G401 (cell line): ENCODE data around the gene EVC. TPM values are rescaled to one million over a fixed set of nuclear protein-coding genes. Genes with fewer than 3 reads are reported as not detected.
"Not testable (repeated sequence)": the region's sequence is repeated elsewhere in the genome, so short reads cannot be mapped to it uniquely, and the experiment has no call there.

Experiments
- DNase-seq: peaks from one replicate; pipeline ENCODE4 v3.0.0-alpha.2; 2015; ENCODE audit warnings: low spot score
- in situ Hi-C: cut with HindIII; loops from 2 replicates; pipeline ENCODE4 v1.10.0; 2016; ENCODE audit warnings: low sequenced_read_pairs, mixed read lengths
- total RNA-seq: library from RNA; depleted of rRNA; stranded (reverse); fragments of >200 nt; shearing (Covaris generic); gene quantifications from 2 replicates; pipeline ENCODE4 v1.2.3, GENCODE V29; 2014

The EVC gene
- total RNA-seq, 1 experiment from 2014 or later, result 10.2 TPM

GRCh38 chr4:5799406-5799805, 88.4 kb downstream of the EVC start:
- in situ Hi-C loops, result no loop called here
- DNase-seq, result no peak

DNA sequence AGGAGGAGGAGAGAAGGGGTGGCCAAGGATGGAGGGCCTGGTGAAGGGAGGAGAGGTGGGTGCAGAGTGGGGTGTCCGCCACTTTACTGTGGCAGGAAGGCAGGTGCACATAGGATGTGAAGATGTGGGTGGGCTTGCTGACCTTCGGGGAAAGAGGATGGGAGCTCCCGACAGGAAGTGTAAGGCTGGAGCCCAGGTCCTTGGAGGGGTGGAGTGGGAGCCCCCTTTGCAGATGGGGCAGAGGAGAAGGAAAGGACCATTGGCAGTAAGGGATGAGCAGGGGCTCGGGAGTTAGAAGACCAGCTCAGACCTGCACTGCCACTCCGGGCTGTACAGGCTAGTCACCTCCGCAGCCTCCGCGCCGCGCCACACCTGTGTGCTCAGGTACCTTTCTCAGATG, 89.5 kb downstream of the EVC start:
- DNase-seq, result no peak
- in situ Hi-C loops, result no loop called here

DNA sequence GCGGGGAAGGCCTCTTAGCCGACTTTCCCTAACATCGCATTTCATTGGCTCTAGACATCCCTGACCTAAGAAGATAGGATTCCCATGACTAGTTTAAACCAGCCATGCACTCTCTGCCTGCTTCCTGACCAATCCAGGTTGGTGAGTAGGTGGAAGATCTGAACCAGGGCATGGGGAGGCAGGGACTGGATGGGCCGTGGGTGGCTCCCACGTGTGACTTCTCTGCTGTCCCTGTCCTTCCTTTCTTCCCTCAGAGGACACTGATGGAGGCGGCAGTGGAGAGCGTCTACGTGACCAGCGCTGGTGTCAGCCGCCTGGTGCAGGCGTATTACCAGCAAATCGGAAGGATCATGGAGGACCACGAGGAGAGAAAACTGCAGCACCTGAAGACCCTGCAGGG, 90.7 kb downstream of the EVC start:
- DNase-seq, result no peak
- in situ Hi-C loops, result no loop called here

DNA sequence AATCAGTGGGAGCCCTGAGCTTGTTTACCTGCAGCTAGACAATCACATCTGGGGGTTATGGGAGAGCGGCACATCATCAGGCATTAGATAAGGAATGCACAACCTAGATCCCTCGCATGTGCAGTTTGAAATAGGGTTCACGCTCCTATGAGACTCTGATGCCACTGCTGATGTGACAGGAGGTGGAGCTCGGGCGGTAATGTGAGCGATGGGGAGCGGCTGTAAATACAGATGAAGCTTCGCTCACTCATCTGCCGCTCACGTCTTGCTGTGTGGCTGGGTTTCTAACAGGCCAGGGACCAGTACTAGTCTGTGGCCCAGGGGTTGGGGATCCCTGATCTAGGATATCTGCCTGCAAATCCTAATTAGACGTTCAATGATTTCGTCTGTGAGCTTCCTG, 91.6 kb downstream of the EVC start:
- DNase-seq, result no peak
- in situ Hi-C loops, result no loop called here

DNA sequence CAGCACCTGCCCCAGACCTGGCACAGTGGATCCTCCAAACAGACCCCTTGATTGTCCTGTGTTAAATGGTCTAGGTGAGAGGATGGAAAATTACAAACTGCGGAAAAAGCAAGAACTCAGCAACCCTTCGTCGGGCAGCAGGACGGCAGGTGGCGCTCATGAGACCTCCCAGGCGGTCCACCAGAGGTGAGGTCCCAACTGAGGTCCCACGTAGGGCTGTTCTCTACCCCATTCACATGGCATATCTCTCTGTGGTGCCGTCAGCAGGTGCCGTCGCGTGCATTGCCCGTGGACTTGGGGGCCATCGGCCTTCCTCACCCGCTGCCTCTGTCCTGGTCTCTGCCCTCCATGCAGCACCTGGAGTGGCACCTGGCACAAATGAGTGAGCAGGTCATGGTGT, 93.7 kb downstream of the EVC start:
- in situ Hi-C loops, result no loop called here
- DNase-seq, result no peak

DNA sequence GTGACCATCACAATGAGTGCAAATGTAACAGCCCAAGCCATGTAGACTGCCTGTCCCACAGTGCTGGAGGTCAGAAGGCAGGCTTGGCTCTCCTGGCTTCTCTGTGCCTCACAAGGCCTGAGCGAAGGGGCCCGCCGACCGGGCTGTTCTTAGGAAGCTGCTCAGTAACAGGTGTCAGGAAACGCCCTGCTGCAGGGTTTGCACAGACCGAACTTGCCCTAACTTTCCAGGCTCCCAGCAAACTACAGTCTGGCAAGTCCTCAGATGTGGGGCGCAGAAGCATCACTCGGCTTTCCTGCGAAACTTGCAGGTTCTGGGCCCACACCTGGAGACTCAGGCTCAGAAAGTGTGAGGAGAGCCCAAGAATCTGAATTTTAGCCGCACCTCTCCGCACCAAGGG, 94.3 kb downstream of the EVC start:
- in situ Hi-C loops, result no loop called here
- no peak for DNase-seq

GRCh38 chr4:5808081-5808741, 97.2 kb downstream of the EVC start:
- DNase-seq, result no peak
- in situ Hi-C loops, result no loop called here

DNA sequence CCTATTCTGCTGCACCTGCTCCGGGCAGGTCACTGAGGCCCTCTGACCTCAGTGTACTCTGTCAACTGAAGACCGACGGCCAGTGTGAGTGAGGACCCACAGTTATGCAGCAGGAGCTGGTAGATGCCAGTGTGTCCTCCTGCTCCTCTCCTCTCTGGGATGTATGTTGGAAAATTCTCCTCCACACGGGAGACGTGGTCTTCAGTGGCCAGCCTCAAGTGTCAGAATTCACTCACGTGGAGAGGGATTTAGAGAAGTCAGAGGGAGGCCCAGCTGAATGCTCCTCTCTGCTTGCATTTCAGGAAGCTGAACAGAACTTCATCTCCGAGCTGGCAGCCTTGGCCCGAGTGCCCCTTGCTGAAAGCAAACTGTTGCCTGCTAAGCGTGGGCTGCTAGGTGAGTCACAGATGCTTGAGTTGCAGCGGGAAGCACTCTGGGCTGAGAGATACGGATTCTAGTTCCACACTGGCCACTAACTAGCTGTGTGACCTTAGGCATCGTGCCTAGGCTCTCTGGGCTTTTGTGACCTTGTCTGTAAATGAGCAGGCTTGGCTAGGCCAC, 98.3 kb downstream of the EVC start:
- DNase-seq, result no peak
- in situ Hi-C loops, result no loop called here

DNA sequence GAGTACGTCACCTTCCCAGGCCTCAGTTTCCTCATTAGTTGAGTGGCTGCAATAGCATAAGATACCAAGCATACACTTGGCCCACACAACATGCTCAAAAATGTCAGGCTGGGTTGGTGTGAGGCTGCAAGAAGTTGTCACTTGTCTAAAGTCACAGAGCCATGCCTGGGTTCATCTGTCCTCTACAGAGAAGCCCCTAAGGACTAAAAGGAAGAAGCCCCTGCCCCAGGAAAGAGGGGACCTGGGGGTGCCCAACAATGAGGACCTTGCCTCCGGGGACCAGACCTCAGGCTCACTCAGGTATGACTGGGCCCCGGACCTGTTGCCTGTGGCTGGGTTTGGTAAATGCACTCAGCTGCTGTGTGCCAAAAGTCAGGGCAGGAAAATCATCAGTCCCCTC, 99.2 kb downstream of the EVC start:
- DNase-seq, result no peak
- in situ Hi-C loops, result no loop called here

DNA sequence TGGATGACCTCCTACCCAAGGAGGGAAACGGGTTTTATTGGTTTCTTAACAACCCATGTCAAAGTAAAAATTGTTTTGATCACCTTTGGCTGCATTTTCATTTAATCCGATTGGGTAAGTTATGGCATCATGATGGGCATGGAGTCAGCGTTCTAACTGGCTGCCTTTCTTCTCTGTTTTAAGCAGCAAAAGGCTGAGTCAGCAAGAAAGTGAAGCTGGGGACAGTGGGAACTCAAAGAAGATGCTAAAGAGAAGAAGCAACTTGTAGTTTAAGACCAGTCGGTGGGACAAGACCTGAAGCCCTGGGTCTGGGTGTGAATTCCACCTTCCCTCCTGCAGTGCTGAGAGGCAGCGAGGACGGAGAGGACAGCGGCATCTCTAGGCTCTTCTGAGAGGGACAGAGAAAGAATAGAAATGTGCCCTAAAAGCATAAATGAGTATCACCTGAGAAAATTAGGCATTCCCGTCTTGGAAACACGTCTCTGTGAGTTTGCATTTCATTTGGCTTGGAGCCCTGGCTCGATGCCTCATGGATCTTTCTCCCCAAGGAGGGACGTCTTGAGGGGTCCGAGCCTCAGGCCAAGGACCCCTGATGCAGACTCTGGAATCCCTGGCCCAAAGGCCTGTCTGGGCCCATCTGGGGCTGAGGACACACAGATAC, 99.9 kb downstream of the EVC start:
- in situ Hi-C loops, result no loop called here
- DNase-seq, result no peak

- DNase-seq, in situ Hi-C loops: not testable (repeated sequence)
Observed at GRCh38 chr4:5812057-5812456, 101.1 kb downstream of the EVC start.

DNA sequence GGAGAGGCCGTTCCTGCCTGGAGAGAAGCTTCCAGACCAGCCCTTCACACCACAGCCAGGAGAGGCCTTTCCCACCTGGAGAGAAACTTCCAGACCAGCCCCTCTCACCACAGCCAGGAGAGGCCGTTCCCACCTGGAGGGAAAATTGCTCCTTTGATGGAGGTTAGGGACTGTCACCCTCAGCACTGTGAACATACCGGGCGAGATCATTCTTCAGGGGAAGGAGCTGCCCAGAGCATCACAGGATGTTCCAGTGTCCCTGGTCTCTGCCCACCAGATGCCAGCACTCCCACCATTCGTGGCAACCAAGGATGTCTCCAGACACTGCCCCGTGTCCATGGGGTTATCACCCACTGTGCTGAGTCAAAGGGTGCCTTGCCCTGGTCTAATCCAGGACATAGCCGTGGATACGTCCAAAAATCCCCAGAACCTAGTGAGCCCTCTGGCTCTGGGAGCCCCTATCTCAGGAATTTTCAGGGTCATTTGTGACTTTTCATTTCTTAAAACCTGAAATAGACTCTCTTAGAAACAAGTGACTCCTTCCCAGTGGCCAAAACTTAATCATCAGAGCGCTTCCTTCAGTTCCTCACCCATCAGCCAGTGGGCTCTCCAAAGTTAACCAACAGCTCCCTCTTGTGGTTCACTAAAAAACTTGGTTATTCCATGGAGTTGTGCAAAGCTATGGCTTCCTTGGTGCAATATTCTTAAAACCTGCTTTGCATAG, 101.7 kb downstream of the EVC start:
- in situ Hi-C loops, result no loop called here
- DNase-seq, result peak; percentile 66

- no peak for DNase-seq
- in situ Hi-C loops, result no loop called here
Observed at GRCh38 chr4:5813882-5814255, 102.9 kb downstream of the EVC start.

- DNase-seq, result no peak
- in situ Hi-C loops, result no loop called here
Observed at GRCh38 chr4:5814421-5814820, 103.4 kb downstream of the EVC start.

DNA sequence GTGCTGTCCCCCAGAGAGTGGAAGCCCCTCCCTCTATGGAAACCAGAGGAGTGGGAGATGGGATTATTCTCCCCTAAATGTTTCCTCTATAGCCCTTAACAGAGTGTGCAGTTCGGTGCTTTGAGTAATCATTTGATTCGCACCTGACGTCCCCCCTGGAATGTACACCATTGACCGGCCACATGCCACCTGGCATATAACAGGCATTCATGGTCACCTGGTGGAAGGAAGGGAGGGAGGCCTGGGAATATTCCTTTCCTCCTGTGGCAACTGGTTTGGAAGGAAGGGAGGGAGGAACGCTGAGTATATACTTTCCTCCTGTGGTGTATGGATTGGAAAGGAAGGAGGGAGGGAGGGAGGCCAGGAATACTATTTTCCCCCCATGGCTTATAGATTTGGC, 104.6 kb downstream of the EVC start:
- no peak for DNase-seq
- in situ Hi-C loops, result no loop called here

DNA sequence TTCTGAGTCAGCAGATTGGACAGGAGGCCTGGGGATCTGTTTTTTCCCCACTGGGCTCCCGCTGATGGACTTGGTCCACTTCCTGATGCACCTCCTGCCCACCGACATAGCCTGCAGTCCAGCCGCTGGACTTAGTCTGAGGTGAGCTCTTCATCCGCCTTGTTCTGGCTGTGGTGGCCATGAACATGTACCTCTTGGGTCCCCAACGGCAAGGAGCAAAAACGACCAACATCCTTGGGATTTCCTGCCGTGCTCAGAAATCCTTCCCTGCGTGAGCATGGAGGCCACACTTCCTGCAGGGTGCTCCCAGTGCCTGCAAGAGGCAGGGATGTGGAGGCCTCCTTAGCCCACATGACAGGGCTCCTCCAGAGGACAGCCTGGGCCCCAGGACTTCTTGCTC, 105.1 kb downstream of the EVC start:
- in situ Hi-C loops, result no loop called here
- no peak for DNase-seq

DNA sequence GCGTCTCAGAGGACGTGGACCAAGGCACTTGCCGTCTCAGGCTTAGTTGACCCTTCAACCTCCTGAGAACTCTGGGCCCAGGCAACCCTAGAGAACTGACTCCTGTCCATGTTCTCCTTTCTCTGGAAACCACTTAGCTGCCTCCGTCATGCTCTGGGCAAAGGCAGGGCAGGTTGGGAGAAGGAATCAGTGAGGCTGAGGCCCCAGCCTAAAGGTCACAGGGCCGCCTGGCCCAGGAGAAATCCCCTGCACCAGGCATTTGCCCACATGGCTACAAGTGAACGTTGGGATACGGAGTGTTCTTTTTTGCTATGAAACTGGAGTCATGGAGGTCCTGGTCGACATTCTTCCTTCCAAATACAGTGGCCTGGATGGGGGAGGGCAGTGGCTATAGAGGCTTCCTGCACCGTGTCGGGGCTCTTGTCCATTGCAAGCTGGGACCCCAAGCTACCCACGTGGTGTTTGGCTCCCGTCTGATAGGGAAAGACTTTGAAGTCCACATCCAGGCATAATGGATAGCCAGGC, 105.9 kb downstream of the EVC start:
- in situ Hi-C loops, result no loop called here

DNA sequence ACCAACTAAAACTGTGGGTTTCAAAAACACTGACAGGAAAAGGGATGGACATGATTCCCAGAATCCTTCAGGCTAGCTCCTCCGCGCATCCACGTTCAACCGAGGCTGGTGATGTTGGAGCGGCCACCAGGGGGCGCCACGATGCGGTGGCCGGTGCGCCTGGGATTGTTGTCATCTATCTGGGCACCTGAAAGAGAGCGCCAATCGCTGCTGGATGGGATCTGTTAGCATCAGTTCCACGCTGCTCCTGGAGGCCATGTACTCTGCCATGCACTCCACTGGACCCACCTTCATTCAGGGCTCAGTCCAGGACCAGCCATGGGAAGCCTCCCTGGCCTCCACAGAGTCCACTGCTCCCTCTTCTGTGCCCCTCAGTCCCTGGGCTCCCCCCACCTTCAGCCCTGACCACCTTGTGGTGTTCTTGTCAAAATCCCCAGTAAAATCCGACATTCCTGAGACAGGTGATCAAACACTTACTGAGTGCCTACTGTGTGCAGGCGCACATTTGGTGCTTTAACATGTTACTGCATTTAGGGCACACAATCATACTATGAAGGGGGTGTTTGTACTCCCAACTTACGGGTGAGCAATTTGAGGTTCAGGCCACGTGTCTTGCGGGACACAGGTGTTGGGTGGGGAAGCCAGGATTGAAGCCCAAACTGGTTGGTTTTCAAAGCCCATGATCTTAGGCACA, 110.8 kb downstream of the EVC start:
- no peak for DNase-seq
- in situ Hi-C loops, result no loop called here

More for the DNA sequence above, 105.9 kb downstream of the EVC start:
- no peak for DNase-seq

- no peak for DNase-seq
- in situ Hi-C loops, result no loop called here
Observed at GRCh38 chr4:5822619-5823018, 111.6 kb downstream of the EVC start.
